Activated CD4-positive, alpha-beta T cell treated with anti-CD3 and anti-CD28 coated beads, Interleukin-2, amount 50 U/mL, for 16 hours (primary cell): ENCODE data around the gene NAT9.
A peak's percentile ranks its signal among the peaks of the same experiment; 100 is the strongest.

ENCODE experiments used
- DNase-seq: peaks from one replicate; pipeline ENCODE4 v3.0.0-alpha.2; 2020

The NAT9 gene

GRCh38 chr17:74759941-74760340 is 16.2 kb downstream of the NAT9 start:
- DNase-seq: no peak

GRCh38 chr17:74759243-74759801 is 16.8 kb downstream of the NAT9 start:
- peak; percentile 79 for DNase-seq

GRCh38 chr17:74758848-74759168 is 17.3 kb downstream of the NAT9 start:
- DNase-seq: peak; percentile 33

- DNase-seq: no peak
Measured at GRCh38 chr17:74757931-74758847, 18.0 kb downstream of the NAT9 start.

- DNase-seq: no peak
Measured at GRCh38 chr17:74757502-74757901, 18.6 kb downstream of the NAT9 start.

GRCh38 chr17:74756891-74757290 is 19.3 kb downstream of the NAT9 start:
- no peak for DNase-seq

- no peak for DNase-seq
Measured at GRCh38 chr17:74755533-74755932, 20.6 kb downstream of the NAT9 start.

GRCh38 chr17:74754832-74755231 is 21.3 kb downstream of the NAT9 start:
- DNase-seq: no peak

- DNase-seq: no peak
Measured at GRCh38 chr17:74752822-74753401, 23.2 kb downstream of the NAT9 start.

GRCh38 chr17:74752415-74752814 is 23.7 kb downstream of the NAT9 start:
- no peak for DNase-seq

- no peak for DNase-seq
Measured at GRCh38 chr17:74750327-74751069, 25.6 kb downstream of the NAT9 start.

- no peak for DNase-seq
Measured at GRCh38 chr17:74750039-74750326, 26.2 kb downstream of the NAT9 start.

- peak; percentile 50 for DNase-seq
Measured at GRCh38 chr17:74749279-74750038, 26.7 kb downstream of the NAT9 start.

GRCh38 chr17:74748529-74749278 is 27.4 kb downstream of the NAT9 start, which contains the start of gene NHERF1:
TSS of gene NHERF1 (plus strand) at chr17:74748628. CDS start at chr17:74748847, 219 bp downstream.
- peak; percentile 95 for DNase-seq

- DNase-seq: no peak
Measured at GRCh38 chr17:74748279-74748528, 27.9 kb downstream of the NAT9 start.

GRCh38 chr17:74746922-74747321 is 29.2 kb downstream of the NAT9 start:
- DNase-seq: no peak

GRCh38 chr17:74746376-74746775 is 29.8 kb downstream of the NAT9 start:
- no peak for DNase-seq

GRCh38 chr17:74745548-74746177 is 30.5 kb downstream of the NAT9 start:
- DNase-seq: no peak

- DNase-seq: peak; percentile 88
Measured at GRCh38 chr17:74744714-74745547, 31.2 kb downstream of the NAT9 start.

GRCh38 chr17:74744349-74744713 is 31.8 kb downstream of the NAT9 start:
- no peak for DNase-seq

GRCh38 chr17:74743755-74744154 is 32.4 kb downstream of the NAT9 start:
- DNase-seq: no peak
